Prostate gland (tissue), 2 donors: Measurements from ENCODE around the gene SLC45A3. TPM values are rescaled to one million over a fixed set of nuclear protein-coding genes. Genes with fewer than 3 reads are reported as not detected.

Source experiments
- DNase-seq: peaks from one replicate; pipeline ENCODE4 v3.0.0-alpha.2; 2019; ENCODE audit warnings: low spot score
- H3K27ac ChIP-seq, 2 donors: fragments of 200-600 bp; sonication (generic); 2 replicates each; pipeline ENCODE4 v1.5.1; 2017 to 2019
- H3K27me3 ChIP-seq: fragments of 200-600 bp; sonication (generic); replicated peaks from 2 replicates; pipeline ENCODE4 v1.5.1; 2019; ENCODE audit not compliant: insufficient read depth
- H3K36me3 ChIP-seq, 2 donors: fragments of 200-600 bp; sonication (generic); 1 replicate in 1 of 2; 2 replicates in 1 of 2; pipeline versions ENCODE4 v1.5.1 to v1.8.1; 2017 to 2019
- H3K4me1 ChIP-seq: fragments of 200-600 bp; sonication (generic); replicated peaks from 2 replicates; pipeline ENCODE4 v1.5.1; 2019
- H3K4me3 ChIP-seq, 2 donors: fragments of 200-600 bp; sonication (generic); 2 replicates each; pipeline ENCODE4 v1.5.1; 2017 to 2019
- H3K9me3 ChIP-seq: fragments of 200-600 bp; sonication (generic); 2 replicates; pipeline ENCODE4 v1.5.1; 2017
- POLR2A ChIP-seq: fragments of 450-650 bp; IDR thresholded peaks from one replicate; pipeline ENCODE4 v1.6.1; 2016; ENCODE audit warnings: antibody characterized with exemption, mild to moderate bottlenecking
- POLR2AphosphoS5 ChIP-seq: sonication (generic); formaldehyde crosslinking; IDR thresholded peaks from one replicate; pipeline ENCODE4 v1.6.1; 2017; ENCODE audit warnings: antibody characterized with exemption
- WGBS: methylation state at CpG from one replicate; pipeline ENCODE4 v1.1.5; 2018; 5-methylcytosine and 5-hydroxymethylcytosine counted together
- intact Hi-C: fragments of 100-400 bp; cut with DNase I; formaldehyde crosslinking; loops from one replicate; pipeline ENCODE4 v1.14.2; 2022
- total RNA-seq, 2 donors: library from RNA; depleted of rRNA; stranded (reverse); fragments of >200 nt; gene quantifications; one replicate each; pipeline ENCODE4 v1.1.0, GENCODE V29; 2016
- TF ChIP-seq, protein P1 (sequence below), 4 experiments: fragments of 200-600 bp in 2 of 4; fragments of 450-650 bp in 2 of 4; sonication (generic) in 2 of 4; IDR thresholded peaks; 1 replicate in 3 of 4; 2 replicates in 1 of 4; pipeline ENCODE4 v1.5.1; 2016 to 2019; ENCODE audit warnings: antibody characterized with exemption in 4 of 4, mild to moderate bottlenecking in 2 of 4, moderate library complexity in 2 of 4

SLC45A3 gene
- total RNA-seq, 2 donors from 2014 or later: 505 to 1,326 TPM

DNA sequence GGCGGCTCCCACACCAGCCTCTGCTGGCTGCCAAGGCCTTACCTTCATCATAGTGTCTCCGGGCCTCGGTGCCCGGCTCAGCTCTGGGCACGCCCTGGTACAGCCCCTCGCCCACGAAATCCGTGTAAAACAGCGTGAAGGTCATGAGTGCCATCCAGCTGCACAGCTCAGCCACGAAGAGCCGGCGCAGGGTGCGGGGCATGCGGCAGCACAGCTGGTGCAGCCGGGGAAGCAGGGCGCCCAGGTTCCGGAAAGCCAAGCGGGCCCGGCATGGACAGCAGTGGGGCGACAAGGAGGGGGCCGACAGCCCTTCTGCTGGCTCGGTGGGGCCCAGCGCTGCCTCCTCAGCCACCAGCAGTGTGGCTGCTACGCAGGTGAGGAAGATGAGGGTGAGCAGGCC is 17.5 kb downstream of the SLC45A3 start:
- peaks cover 17% of the 10 kb centered on the region for H3K4me1 ChIP-seq
- WGBS: 92% methylated on average over 24 of the region's 24 CpGs
- H3K4me3 ChIP-seq: no peak overlapping the region
- no peaks in the 10 kb centered on the region for H3K27me3 ChIP-seq
- H3K9me3 ChIP-seq: no peaks in the 10 kb centered on the region
- no peak for DNase-seq
- peaks cover 15 to 29% of the 10 kb centered on the region in 2 donors for H3K36me3 ChIP-seq
- intact Hi-C loops: loop anchor here (5.0 to 10.0 kb wide), 2 partner anchors 315 to 432 kb away; no protein-coding TSS in a partner anchor
- no peak for TF ChIP-seq POLR2A
- TF ChIP-seq, protein P1, sequence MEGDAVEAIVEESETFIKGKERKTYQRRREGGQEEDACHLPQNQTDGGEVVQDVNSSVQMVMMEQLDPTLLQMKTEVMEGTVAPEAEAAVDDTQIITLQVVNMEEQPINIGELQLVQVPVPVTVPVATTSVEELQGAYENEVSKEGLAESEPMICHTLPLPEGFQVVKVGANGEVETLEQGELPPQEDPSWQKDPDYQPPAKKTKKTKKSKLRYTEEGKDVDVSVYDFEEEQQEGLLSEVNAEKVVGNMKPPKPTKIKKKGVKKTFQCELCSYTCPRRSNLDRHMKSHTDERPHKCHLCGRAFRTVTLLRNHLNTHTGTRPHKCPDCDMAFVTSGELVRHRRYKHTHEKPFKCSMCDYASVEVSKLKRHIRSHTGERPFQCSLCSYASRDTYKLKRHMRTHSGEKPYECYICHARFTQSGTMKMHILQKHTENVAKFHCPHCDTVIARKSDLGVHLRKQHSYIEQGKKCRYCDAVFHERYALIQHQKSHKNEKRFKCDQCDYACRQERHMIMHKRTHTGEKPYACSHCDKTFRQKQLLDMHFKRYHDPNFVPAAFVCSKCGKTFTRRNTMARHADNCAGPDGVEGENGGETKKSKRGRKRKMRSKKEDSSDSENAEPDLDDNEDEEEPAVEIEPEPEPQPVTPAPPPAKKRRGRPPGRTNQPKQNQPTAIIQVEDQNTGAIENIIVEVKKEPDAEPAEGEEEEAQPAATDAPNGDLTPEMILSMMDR (IDR thresholded peaks at IDR 0.05): no peak
- no peak for TF ChIP-seq POLR2AphosphoS5
- H3K27ac ChIP-seq: peak overlapping the region in 1 of 2 donors; percentile 89

DNA sequence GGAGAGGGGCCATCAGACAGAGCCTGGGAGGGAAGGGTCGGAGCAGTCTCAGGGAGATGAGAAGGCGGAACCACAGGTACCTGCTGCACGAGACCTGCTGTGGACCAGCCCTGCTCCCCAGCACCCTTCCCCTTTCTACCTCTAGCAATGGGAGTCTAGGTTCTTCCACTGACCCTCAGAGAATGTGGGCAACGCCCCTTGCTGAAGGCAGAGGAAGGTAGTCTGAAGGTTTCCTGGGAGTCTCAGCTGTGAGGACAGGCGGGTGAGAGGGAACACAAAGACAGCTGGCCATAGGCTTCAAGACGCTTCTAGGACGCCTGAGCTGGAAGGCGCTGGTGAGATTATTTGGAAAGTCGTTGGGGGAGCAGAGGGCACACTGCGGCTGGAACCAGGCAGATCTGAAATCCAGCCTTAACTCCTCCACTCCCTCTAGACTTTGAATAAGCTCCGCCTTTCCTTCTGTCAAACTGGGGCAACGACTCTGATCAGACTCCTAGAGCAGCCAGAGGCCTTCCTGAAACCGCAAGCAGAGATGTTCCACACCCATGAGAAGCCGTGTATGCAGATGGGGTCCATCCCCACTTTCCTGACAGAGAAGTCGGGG is 18.1 kb downstream of the SLC45A3 start:
- Histone ChIP-seq H3K4me3 (no peak overlapping the region), H3K27ac (peak overlapping the region; percentile 34 to 89), H3K4me1 (peaks cover 17% of the 10 kb centered on the region), H3K27me3 (no peaks in the 10 kb centered on the region), H3K36me3 (peaks cover 15 to 29% of the 10 kb centered on the region in 2 donors), H3K9me3 (no peaks in the 10 kb centered on the region)
- intact Hi-C loops: loop anchor here (5.0 to 10.0 kb wide), 2 partner anchors 315 to 433 kb away; no protein-coding TSS in a partner anchor
- DNase-seq: no peak
- WGBS: 82% methylated on average over 15 of the region's 15 CpGs
- TF ChIP-seq, protein P1 (IDR thresholded peaks at IDR 0.05): no peak
- TF ChIP-seq POLR2AphosphoS5 (no peak), POLR2A (no peak)

DNA sequence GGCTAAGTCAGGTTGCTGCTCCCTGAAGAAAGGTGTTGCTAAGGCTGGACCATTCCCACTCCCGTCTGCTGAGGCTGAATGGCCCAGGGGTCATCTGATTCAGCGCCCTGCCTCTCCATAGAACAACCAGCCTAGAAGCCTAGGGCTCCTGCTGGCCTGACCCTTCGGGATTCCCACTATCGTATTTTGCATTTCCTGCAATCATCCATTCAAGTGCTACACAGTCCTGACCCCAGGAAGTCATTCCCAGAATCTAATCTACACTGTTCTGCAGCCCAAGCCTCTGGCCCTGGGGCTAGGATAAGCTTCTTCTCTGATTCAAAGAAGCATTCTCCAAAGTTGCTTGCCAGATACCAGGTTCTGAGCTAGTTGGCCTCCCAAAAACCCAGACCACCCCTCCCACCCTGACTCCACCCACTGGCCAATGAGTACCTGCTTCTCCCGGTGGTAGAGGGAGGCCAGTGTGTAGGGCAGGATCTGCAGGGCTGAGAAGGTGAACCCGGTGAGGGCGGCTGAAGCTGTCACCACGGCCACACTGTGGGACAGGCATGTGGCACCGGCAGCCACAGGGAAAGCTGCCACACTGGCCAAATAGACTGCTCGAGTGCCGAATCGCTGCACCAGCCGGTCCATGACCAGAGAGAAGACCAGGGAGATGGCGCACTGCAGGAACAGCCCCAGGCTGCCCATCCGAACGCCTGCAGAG is 18.7 kb downstream of the SLC45A3 start:
- Histone ChIP-seq H3K9me3 (no peaks in the 10 kb centered on the region), H3K36me3 (peaks cover 15 to 29% of the 10 kb centered on the region in 2 donors), H3K4me3 (no peak overlapping the region), H3K4me1 (peaks cover 17% of the 10 kb centered on the region), H3K27ac (peak overlapping the region; percentile 34 to 89), H3K27me3 (no peaks in the 10 kb centered on the region)
- DNase-seq: no peak
- TF ChIP-seq POLR2AphosphoS5 (no peak), POLR2A (no peak)
- TF ChIP-seq, protein P1 (IDR thresholded peaks at IDR 0.05): no peak
- intact Hi-C loops: loop anchor here (5.0 to 10.0 kb wide), 2 partner anchors 316 to 433 kb away; no protein-coding TSS in a partner anchor
- 79% methylated on average over 16 of the region's 16 CpGs for WGBS

DNA sequence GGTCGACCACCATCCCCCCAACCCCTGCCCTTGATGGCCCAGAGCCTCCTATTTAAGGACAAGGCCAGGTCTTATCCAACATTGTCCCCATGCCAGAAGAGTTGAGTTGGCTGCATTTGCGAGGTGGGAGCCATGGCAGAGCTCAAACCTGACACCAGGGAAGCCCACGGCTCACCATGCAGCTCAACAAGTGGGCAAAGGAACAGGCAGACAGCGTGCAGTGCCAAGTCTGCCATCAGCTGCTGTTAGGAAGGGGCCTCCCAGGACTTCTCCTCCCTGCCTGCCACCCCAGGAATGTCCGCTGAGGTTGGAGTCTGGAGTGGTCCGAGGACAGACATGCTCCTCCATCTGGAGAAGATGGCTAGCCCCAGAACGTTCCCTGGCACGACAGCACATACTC is 19.9 kb downstream of the SLC45A3 start:
- no peak for DNase-seq
- peaks cover 15 to 29% of the 10 kb centered on the region in 2 donors for H3K36me3 ChIP-seq
- H3K4me3 ChIP-seq: no peak overlapping the region
- no peaks in the 10 kb centered on the region for H3K9me3 ChIP-seq
- intact Hi-C loops: loop anchor here (5.0 to 10.0 kb wide), 2 partner anchors 317 to 434 kb away; no protein-coding TSS in a partner anchor
- 71% methylated on average over 6 of the region's 8 CpGs for WGBS
- H3K4me1 ChIP-seq: peaks cover 17% of the 10 kb centered on the region
- H3K27ac ChIP-seq: peak overlapping the region in 1 of 2 donors; percentile 89
- no peaks in the 10 kb centered on the region for H3K27me3 ChIP-seq
- TF ChIP-seq POLR2AphosphoS5: no peak
- TF ChIP-seq, protein P1 (IDR thresholded peaks at IDR 0.05): no peak
- no peak for TF ChIP-seq POLR2A
